SJCRH30 (cell line): ENCODE data around the gene EAF2. TPM values are rescaled to one million over a fixed set of nuclear protein-coding genes. Genes with fewer than 3 reads are reported as not detected.
"Not testable (repeated sequence)": the region's sequence is repeated elsewhere in the genome, so short reads cannot be mapped to it uniquely, and the experiment has no call there.

Source experiments
- DNase-seq, 2 experiments: peaks; one replicate each; pipeline ENCODE4 v3.0.0-alpha.2; 2015 to 2020
- H3K27ac ChIP-seq: fragments of 250-450 bp; sonication (Bioruptor Pico); 2 replicates; pipeline ENCODE4 v1.5.1; 2020; ENCODE audit warnings: mild to moderate bottlenecking, moderate library complexity
- H3K27me3 ChIP-seq: fragments of 250-450 bp; sonication (Bioruptor Pico); 2 replicates; pipeline ENCODE4 v1.5.1; 2020; ENCODE audit warnings: mild to moderate bottlenecking, moderate library complexity
- H3K36me3 ChIP-seq: fragments of 250-450 bp; sonication (Bioruptor Pico); 2 replicates; pipeline ENCODE4 v1.5.1; 2020; ENCODE audit warnings: mild to moderate bottlenecking, moderate library complexity
- H3K4me1 ChIP-seq: fragments of 250-450 bp; sonication (Bioruptor Pico); 2 replicates; pipeline ENCODE4 v1.5.1; 2020; ENCODE audit warnings: mild to moderate bottlenecking, moderate library complexity
- H3K4me3 ChIP-seq: fragments of 250-450 bp; sonication (Bioruptor Pico); 2 replicates; pipeline ENCODE4 v1.5.1; 2020; ENCODE audit warnings: mild to moderate bottlenecking, moderate library complexity
- H3K9me3 ChIP-seq: fragments of 250-450 bp; sonication (Bioruptor Pico); replicated peaks from 2 replicates; pipeline ENCODE4 v1.5.1; 2020; ENCODE audit warnings: mild to moderate bottlenecking, moderate library complexity
- total RNA-seq: library from RNA; depleted of rRNA; stranded (reverse); fragments of >200 nt; shearing (Covaris generic); gene quantifications from 2 replicates; pipeline ENCODE4 v1.2.3, GENCODE V29; 2014

Gene EAF2
- total RNA-seq, 1 experiment from 2014 or later, result 10.5 TPM

DNA sequence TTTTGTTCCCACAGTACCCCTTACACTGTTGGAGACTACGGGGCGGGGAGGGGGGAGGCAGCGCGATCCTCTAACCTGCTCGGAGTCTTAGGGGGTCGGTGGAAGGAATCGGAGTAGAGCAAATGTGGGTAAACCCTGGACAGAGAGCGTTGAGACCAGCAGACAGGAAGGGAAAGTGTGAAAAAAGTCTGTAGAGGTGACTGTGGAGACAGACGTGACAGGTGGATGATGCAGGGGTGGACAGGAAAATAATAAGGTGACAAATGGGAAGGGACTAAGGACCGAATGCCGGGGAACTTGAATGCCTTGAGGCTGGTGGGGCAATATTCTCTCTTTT lies 424 bp downstream of the EAF2 start:
- no peaks in the 10 kb centered on the region for H3K9me3 ChIP-seq
- peak overlapping the region; percentile 76 for H3K4me3 ChIP-seq
- no peaks in the 10 kb centered on the region; the same call in 1 of the 2 replicates for H3K4me1 ChIP-seq
- peaks cover 15% of the 10 kb centered on the region for H3K36me3 ChIP-seq
- no peaks in the 10 kb centered on the region for H3K27me3 ChIP-seq
- no peak for DNase-seq
- peak overlapping the region; percentile 76 for H3K27ac ChIP-seq

DNA sequence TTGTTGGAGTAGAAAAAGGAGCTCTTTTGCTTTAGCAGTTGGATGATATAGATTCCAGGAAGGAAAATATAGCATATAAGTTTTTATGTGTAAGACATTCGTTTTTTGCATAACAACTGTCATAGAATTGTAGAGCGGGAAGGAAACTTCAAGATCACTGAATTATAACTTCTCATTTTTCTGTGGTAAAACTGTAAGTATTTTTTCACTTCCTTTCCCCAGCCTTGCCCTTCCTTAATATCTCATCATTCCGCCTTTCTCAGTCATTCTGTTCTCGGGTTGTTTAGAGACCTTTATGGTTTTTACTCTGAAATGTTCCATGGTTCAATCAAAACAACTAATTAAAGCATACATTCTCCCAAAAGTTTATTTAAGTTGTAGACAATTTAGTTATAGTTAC lies 1.1 kb downstream of the EAF2 start:
- Histone ChIP-seq H3K4me3 (no peak overlapping the region), H3K36me3 (peaks cover 15% of the 10 kb centered on the region), H3K4me1 (no peaks in the 10 kb centered on the region; the same call in 1 of the 2 replicates), H3K27ac (no peak overlapping the region), H3K9me3 (no peaks in the 10 kb centered on the region), H3K27me3 (no peaks in the 10 kb centered on the region)
- no peak for DNase-seq

DNA sequence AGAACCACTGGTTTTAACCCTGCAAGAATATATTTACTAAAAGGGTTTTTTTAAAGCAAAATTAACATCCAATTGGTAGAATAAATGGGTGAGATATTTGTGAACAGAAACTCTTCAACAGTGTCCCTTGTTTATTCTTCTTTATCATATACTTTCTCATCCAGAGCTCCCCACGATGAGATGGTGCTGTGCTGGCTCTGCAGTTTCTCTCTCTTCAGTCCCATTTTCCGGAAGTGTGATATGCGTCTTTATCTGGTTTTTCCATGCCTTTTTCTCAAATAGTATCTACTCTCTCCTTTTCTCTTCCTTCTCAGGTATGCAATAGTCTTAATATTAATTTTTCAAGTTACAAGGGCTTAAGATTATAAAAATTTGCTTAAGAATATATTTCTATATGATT lies 1.5 kb downstream of the EAF2 start:
- Histone ChIP-seq H3K4me3 (no peak overlapping the region), H3K36me3 (peaks cover 14% of the 10 kb centered on the region)
- DNase-seq, result no peak

DNA sequence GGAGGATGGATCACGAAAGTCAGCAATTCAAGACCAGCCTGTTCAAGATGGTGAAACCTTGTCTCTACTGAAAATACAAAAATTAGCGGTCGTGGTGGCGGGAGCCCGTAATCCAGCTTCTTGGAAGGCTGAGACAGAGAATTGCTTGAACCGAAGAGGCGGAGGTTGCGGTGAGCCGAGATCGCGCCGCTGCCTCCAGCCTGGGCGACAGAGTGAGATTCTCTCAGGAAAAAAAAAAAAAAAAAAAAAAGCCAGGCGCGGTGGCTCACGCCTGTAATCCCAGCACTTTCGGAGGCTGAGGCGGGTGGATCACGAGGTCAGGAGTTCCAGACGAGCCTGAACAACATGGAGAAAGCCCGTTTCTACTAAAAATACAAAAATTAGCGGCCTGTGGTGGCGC lies 5.0 kb downstream of the EAF2 start:
- Histone ChIP-seq H3K27me3 (no peaks in the 10 kb centered on the region), H3K4me3 (no peak overlapping the region), H3K4me1 (no peaks in the 10 kb centered on the region; the same call in 1 of the 2 replicates), H3K36me3 (no peaks in the 10 kb centered on the region), H3K27ac (no peak overlapping the region), H3K9me3 (no peaks in the 10 kb centered on the region)
- no peak for DNase-seq

More for the DNA sequence above, 1.5 kb downstream of the EAF2 start:
- H3K27ac ChIP-seq, result no peak overlapping the region
- no peaks in the 10 kb centered on the region for H3K27me3 ChIP-seq
- no peaks in the 10 kb centered on the region for H3K9me3 ChIP-seq
- no peaks in the 10 kb centered on the region; the same call in 1 of the 2 replicates for H3K4me1 ChIP-seq

DNA sequence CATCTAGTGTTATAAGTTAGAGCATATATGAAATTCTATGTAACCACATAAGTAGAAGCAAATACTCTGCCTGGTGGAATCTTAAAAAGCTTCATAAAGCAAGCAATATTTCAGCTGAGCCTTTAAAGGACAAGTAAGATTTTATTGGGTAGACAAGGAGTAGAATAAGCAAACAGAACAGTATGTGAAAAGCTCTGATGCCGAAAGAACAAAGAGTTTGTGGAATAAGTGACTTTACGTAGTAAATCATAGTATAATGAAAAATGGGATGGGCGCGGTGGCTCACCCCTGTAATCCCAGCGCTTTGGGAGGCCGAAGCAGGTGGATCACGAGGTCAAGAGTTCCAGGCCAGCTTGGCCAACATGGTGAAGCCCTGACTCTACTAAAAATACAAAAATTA lies 9.9 kb downstream of the EAF2 start:
- H3K27ac ChIP-seq, result no peak overlapping the region
- no peaks in the 10 kb centered on the region for H3K9me3 ChIP-seq

DNA sequence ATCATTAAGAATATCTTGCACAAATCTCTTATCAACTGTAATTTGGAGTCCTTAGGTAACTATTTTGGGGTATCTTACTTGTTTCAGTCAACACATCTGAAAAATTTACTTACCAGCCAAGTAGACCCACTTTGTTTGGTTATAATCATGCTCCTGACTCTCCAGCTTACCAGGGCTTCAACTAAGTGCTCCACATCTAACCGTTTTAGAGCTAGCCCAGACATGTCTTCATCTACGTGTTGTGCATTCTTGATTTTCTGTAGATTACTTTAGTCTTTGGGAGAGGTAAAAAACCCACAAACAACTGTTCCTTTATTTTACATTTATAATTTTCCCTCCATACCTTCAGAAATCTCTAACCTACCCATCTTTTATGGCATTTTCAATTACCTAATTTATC lies 17.2 kb downstream of the EAF2 start:
- H3K4me1 ChIP-seq, result no peaks in the 10 kb centered on the region

More for the DNA sequence above, 9.9 kb downstream of the EAF2 start:
- Histone ChIP-seq H3K4me1 (no peaks in the 10 kb centered on the region), H3K27me3 (no peaks in the 10 kb centered on the region), H3K36me3 (no peaks in the 10 kb centered on the region), H3K4me3 (no peak overlapping the region)
- no peak for DNase-seq

DNA sequence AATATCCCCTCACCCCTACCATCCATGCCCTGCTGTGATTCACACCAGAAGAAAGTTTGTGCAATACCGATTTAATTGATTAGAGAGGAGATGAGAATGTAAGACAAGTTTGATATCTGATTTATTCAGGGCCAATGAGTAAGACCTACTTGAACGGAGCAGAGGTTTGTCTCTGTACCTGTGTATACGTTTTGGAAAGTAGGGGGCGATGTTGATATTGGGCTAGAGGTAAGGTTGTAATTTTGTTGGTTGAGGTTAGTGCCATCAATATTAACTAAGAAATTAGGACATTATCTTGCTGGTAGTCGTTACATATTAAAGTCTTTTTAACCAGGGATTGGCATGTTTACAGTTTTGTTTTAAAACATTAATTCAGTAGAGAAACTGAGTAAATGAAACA lies 20.5 kb downstream of the EAF2 start:
- H3K27me3 ChIP-seq, result no peaks in the 10 kb centered on the region
- H3K36me3 ChIP-seq, result peaks cover 7% of the 10 kb centered on the region; the same call in 1 of the 2 replicates
- H3K9me3 ChIP-seq, result 0 out of 2 replicates have a peak, but pooled peaks cover 2% of the 10 kb centered on the region
- H3K27ac ChIP-seq, result no peak overlapping the region
- DNase-seq, result peak in 1 of 2 experiments; percentile 17
- no peak overlapping the region for H3K4me3 ChIP-seq
- no peaks in the 10 kb centered on the region for H3K4me1 ChIP-seq

More for the DNA sequence above, 17.2 kb downstream of the EAF2 start:
- Histone ChIP-seq H3K36me3 (peaks cover 2% of the 10 kb centered on the region; the same call in 1 of the 2 replicates), H3K27me3 (no peaks in the 10 kb centered on the region), H3K4me3 (no peak overlapping the region), H3K27ac (no peak overlapping the region), H3K9me3 (no peaks in the 10 kb centered on the region)
- no peak for DNase-seq

DNA sequence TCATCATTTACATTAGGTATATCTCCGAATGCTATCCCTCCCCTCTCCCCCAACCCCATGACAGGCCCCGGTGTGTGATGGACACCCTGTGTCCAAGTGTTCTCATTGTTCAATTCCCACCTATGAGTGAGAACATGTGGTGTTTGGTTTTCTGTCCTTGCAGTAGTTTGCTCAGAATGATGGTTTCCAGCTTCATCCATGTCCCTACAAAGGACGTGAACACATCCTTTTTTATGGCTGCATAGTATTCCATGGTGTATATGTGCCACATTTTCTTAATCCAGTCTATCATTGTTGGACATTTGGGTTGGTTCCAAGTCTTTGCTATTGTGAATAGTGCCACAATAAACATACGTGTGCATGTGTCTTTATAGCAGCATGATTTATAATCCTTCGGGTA lies 22.8 kb downstream of the EAF2 start:
- not testable (repeated sequence) for DNase-seq, H3K9me3 ChIP-seq, H3K36me3 ChIP-seq, H3K4me3 ChIP-seq, H3K27me3 ChIP-seq, H3K27ac ChIP-seq, H3K4me1 ChIP-seq

DNA sequence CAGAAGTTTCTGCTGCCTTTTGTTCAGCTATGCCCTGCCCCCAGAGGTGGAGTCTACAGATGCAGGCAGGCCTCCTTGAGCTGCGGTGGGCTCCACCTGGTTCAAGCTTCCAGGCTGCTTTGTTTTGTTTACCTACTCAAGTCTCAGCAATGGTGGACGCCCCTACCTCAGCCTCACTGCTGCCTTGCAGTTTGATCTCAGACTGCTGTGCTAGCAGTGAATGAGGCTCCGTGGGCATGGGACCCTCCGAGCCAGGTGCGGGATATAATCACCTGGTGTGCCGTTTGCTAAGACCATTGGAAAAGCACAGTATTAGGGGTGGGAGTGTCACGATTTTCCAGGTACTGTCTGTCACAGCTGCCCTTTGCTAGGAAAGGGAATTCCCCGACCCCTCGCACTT lies 28.2 kb downstream of the EAF2 start:
- H3K36me3 ChIP-seq, H3K4me1 ChIP-seq, H3K27ac ChIP-seq, DNase-seq, H3K27me3 ChIP-seq, H3K4me3 ChIP-seq, H3K9me3 ChIP-seq: not testable (repeated sequence)

DNA sequence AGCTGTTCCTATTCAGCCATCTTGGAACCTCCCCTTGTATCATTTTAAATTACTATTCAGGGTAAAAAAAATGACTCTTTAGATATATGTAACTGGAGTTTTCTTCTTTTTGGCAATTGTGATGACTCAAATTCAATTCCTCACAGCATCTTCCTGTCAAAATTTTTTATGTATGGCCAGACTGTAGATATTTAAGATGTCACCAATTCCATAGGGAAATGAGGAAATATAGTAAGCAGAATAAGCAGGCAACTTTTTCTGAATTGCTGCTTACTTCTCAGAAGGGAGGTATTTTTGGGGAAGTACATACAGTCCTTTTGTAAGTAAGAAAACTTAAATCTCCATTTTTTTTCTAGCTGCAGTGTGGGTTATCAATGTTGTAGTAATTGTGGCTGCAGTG lies 28.8 kb downstream of the EAF2 start:
- H3K4me1 ChIP-seq, result no peaks in the 10 kb centered on the region
- no peak overlapping the region for H3K27ac ChIP-seq
- no peaks in the 10 kb centered on the region for H3K27me3 ChIP-seq
- no peaks in the 10 kb centered on the region for H3K9me3 ChIP-seq
- DNase-seq, result no peak
- H3K4me3 ChIP-seq, result no peak overlapping the region
- H3K36me3 ChIP-seq, result peaks cover 2% of the 10 kb centered on the region; the same call in 1 of the 2 replicates

DNA sequence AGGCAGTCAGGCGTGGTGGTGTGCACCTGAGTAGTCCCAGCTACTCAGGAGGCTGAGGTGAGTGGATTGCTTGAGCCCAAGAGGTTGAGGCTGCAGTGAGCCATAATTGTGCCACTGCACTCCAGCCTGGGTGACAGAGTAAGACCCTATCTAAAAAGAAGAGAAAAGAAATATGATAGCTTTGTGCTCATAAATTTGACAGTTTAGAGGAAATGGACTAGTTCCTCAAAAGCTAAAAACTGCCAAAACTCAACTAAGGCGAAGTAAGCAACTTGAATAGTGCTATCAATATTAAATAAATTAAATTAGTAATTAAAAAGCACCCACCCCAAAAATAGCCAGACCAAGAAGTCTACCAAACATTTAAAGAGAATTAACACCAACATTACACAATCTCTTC lies 34.7 kb downstream of the EAF2 start:
- DNase-seq, result no peak
- no peaks in the 10 kb centered on the region for H3K9me3 ChIP-seq
- H3K4me3 ChIP-seq, result no peak overlapping the region
- H3K27me3 ChIP-seq, result no peaks in the 10 kb centered on the region
- H3K27ac ChIP-seq, result no peak overlapping the region
- H3K36me3 ChIP-seq, result peaks cover 6% of the 10 kb centered on the region
- H3K4me1 ChIP-seq, result no peaks in the 10 kb centered on the region

DNA sequence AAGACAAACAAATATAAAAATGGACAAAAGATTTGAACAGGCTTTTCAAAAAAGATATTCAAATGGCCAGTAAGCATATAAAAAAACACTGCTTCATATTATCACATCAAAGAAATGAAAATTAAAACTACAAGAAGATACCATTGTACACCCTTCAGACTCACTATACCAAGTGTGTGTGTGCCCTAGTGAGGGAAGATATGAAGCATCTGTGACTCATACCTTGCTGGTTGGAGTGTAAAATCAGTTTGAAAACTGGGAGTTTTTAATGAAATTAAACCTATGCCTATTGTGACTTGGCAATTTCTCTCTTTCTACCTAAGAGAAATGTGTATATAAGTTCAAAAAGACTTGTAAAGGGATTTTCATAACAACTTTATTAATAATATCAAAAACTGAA lies 35.7 kb downstream of the EAF2 start:
- Histone ChIP-seq H3K27ac (no peak overlapping the region), H3K9me3 (no peaks in the 10 kb centered on the region)
- DNase-seq, result no peak

DNA sequence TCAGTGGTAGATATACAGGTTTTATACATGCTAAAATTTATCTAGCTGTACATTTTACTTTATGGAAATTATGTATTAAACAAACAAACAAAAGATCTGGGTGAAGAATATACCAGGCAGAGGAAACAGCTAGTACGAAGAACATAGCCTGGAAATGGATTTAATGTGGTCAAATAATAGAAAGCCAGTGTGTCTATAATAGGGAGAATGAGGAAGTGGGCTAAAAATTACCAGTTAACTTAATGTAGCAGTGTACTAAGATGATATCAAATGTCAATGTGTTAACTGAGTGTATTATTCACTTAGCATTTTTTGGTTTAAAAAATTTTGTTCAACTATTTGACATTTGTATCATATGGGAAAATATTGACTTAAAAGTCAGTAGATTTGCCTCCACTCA lies 36.4 kb downstream of the EAF2 start:
- H3K27me3 ChIP-seq, result no peaks in the 10 kb centered on the region
- no peaks in the 10 kb centered on the region for H3K9me3 ChIP-seq
- H3K27ac ChIP-seq, result no peak overlapping the region
- peaks cover 3% of the 10 kb centered on the region; the same call in 1 of the 2 replicates for H3K36me3 ChIP-seq
- H3K4me3 ChIP-seq, result no peak overlapping the region
- DNase-seq, result no peak
- no peaks in the 10 kb centered on the region for H3K4me1 ChIP-seq

More for the DNA sequence above, 35.7 kb downstream of the EAF2 start:
- no peaks in the 10 kb centered on the region for H3K4me1 ChIP-seq
- H3K27me3 ChIP-seq, result no peaks in the 10 kb centered on the region
- no peak overlapping the region for H3K4me3 ChIP-seq
- H3K36me3 ChIP-seq, result peaks cover 6% of the 10 kb centered on the region

DNA sequence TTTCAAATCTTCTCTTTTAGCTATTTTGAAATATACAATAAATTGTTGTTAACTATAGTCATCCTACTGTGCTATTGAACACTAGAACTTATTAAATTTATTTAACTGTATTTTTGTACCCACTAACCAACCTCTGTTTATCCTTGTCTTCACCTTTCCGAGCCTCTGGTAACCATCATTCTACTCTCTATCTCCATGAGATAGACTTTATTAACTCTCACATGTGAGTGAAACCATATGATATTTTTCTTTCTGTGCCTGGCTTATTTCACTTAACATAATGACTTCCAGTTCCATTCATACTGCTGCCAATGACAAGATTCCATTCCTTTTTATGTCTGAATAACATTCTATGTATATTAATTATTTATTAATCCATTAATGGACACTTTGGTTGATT lies 43.4 kb downstream of the EAF2 start:
- no peak for DNase-seq
- no peaks in the 10 kb centered on the region for H3K9me3 ChIP-seq

DNA sequence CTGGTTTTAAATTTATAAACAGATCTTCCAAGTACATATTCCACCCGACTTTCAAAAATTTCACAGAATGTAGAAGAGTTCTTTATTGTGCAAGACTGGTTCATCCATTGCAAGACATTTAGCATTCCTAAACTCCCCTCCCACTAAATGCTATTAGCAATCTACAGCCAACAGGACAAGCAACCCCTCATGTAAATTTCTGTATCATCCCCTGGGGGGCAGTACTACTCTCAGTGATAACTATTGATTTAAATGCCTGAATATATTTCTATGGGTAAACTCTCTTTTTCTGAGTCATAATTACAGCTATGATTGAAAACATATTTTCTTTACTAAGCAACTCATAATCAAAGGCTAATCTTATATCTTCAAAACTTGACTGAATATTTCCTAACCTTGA lies 48.5 kb downstream of the EAF2 start:
- H3K9me3 ChIP-seq, result no peaks in the 10 kb centered on the region
- no peaks in the 10 kb centered on the region for H3K27me3 ChIP-seq
- H3K4me1 ChIP-seq, result no peaks in the 10 kb centered on the region
- DNase-seq, result peak in 1 of 2 experiments; percentile 25
- no peak overlapping the region for H3K27ac ChIP-seq
- no peaks in the 10 kb centered on the region for H3K36me3 ChIP-seq
- H3K4me3 ChIP-seq, result no peak overlapping the region

More for the DNA sequence above, 43.4 kb downstream of the EAF2 start:
- H3K4me1 ChIP-seq, result no peaks in the 10 kb centered on the region
- H3K4me3 ChIP-seq, result no peak overlapping the region
- no peaks in the 10 kb centered on the region for H3K27me3 ChIP-seq
- H3K27ac ChIP-seq, result no peak overlapping the region
- H3K36me3 ChIP-seq, result no peaks in the 10 kb centered on the region; the same call in 1 of the 2 replicates

DNA sequence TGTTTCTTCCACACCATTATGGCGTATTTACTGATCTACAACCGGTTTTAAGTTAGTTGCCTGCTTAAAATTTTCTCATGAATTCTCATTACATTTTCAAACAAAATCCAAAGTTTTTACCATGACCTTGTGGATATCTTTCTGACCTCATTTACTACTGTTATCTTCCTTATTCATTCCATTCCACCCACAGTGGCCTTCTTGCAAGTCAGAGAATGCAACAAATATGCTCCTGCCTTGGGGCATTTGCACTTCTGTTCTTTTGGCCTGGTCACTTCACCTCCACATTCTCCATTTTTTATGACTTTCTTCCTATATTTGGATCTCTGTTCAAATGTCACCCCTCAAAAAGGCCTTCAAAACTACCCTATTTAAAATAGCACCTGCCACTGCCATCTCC lies 50.4 kb downstream of the EAF2 start:
- no peak for DNase-seq
- H3K27ac ChIP-seq, result no peak overlapping the region
- no peak overlapping the region for H3K4me3 ChIP-seq
- H3K4me1 ChIP-seq, result no peaks in the 10 kb centered on the region
- no peaks in the 10 kb centered on the region for H3K36me3 ChIP-seq
- no peaks in the 10 kb centered on the region for H3K27me3 ChIP-seq
- no peaks in the 10 kb centered on the region for H3K9me3 ChIP-seq
